ENCODE results near the gene EHD4. TPM values are rescaled to one million over a fixed set of nuclear protein-coding genes. Genes with fewer than 3 reads are reported as not detected.

EHD4 gene
- total and polyA plus RNA-seq, 9 of the 15 experiments (the other 6 are each of a cell fraction or from before 2014, with no cell fraction given), result 0.89 to 10.3 (median 6.4) TPM

DNA sequence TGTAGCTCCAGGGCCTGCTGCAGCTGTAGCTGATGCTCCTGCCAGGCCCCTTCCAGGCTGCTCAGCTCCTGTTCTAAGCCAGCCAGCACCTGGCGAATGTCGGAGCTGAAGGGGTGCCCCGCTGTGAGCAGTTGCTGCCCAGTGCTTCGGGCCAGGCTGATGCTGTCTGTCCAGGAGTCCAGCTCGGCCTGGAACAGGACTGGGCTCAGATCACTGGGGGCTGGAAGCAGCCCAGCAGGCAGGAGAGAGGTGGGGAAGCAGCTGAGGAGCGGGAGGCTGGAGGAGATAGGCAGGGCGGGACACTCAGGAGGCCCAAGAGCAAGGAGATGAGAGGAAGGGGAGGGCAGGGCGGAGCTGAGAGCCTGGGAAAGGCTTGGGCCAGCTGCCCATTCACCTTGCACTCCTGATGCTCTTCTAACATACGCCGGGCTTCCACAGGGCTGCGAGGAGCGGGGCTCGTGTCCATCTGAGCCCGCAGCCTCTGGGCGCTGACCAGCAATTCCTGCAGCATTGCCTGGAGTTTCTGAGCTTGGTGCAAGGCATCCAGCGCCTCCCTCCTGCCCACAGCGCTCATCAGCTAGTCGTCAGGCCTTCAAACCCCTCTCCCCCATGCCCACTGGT, 110.5 kb downstream of the EHD4 start:
- no peaks in the 10 kb centered on the region for H3K79me2 ChIP-seq (ENCODE audit: control insufficient read depth, insufficient read depth, low read length)
- no peak for FAIRE-seq
- H3K9ac ChIP-seq (ENCODE audit: insufficient read depth in 1 of 2, low read depth in 2 of 2, low read length in 2 of 2), result peak overlapping the region in 1 of 2 experiments; percentile 64; a peak in 2 of 4 replicates
- intact Hi-C loops (cut with micrococcal nuclease), result no loop called here
- no TSS peak for BruUV-seq (replicated peaks)
- peaks cover 52 to 92% of the 10 kb centered on the region in 2 experiments for H3K27me3 ChIP-seq (ENCODE audit: control insufficient read depth in 2 of 2, insufficient read depth in 2 of 2, low read length in 2 of 2)
- H3K4me3 ChIP-seq, result no peak overlapping the region
- H3K4me2 ChIP-seq (ENCODE audit: insufficient read depth, low read length), result no peak overlapping the region
- POLR2A ChIA-PET, result interaction anchor here (0.7 to 1.1 kb wide), 2 partner anchors 9 to 15 kb away, joined by 3 read pairs; no protein-coding TSS in a partner anchor
- peaks cover 0 to 46% of the 10 kb centered on the region in 2 experiments; a peak in 2 of 5 replicates for H3K4me1 ChIP-seq (replicated peaks in 1 of 2; ENCODE audit: control insufficient read depth in 2 of 2, insufficient read depth in 2 of 2, low read length in 2 of 2)
- no peak overlapping the region for H2AFZ ChIP-seq (ENCODE audit: low read depth, low read length)
- peaks cover 13% of the 10 kb centered on the region for H4K20me1 ChIP-seq (replicated peaks; ENCODE audit: control insufficient read depth, insufficient read depth, low read length)
- H3K36me3 ChIP-seq (ENCODE audit: control insufficient read depth, insufficient read depth, low read length), result no peaks in the 10 kb centered on the region
- CTCF ChIA-PET (ENCODE audit: low intra/inter-chr PET ratio), result interaction anchor here (0.6 kb wide), 1 partner anchor 200 kb away, joined by 3 read pairs; no protein-coding TSS in a partner anchor
- no peaks in the 10 kb centered on the region; the same call in 1 of the 2 replicates for H3K9me3 ChIP-seq (replicated peaks; ENCODE audit: control insufficient read depth, insufficient read depth, low read depth, low read length)
- no peak for DNase-seq (ENCODE audit: extremely low read depth in 1 of 4, low spot score in 3 of 4)
- H3K27ac ChIP-seq (ENCODE audit: extremely low read depth, low read depth, low read length), result no peak overlapping the region
- in situ Hi-C loops (cut with MboI), result no loop called here
- WGBS (ENCODE audit: insufficient coverage, low coverage, missing lambda C conversion rate), result 6% methylated on average over 14 of the region's 18 CpGs
- no peaks in the 10 kb centered on the region for H3K9me1 ChIP-seq (ENCODE audit: control insufficient read depth, insufficient read depth, low read length)
- TF ChIP-seq, protein P1, sequence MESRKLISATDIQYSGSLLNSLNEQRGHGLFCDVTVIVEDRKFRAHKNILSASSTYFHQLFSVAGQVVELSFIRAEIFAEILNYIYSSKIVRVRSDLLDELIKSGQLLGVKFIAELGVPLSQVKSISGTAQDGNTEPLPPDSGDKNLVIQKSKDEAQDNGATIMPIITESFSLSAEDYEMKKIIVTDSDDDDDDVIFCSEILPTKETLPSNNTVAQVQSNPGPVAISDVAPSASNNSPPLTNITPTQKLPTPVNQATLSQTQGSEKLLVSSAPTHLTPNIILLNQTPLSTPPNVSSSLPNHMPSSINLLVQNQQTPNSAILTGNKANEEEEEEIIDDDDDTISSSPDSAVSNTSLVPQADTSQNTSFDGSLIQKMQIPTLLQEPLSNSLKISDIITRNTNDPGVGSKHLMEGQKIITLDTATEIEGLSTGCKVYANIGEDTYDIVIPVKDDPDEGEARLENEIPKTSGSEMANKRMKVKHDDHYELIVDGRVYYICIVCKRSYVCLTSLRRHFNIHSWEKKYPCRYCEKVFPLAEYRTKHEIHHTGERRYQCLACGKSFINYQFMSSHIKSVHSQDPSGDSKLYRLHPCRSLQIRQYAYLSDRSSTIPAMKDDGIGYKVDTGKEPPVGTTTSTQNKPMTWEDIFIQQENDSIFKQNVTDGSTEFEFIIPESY (CRISPR knock-in tag; IDR thresholded peaks at IDR 0.05), result no peak
- TF ChIP-seq ZNF707 (CRISPR knock-in tag; conservative IDR thresholded peaks at IDR 0.05) (no peak), ZNF583 (CRISPR knock-in tag; IDR thresholded peaks at IDR 0.05) (no peak), SMARCC2 (IDR thresholded peaks at IDR 0.05; ENCODE audit: low read depth) (no peak), CXXC5 (CRISPR knock-in tag; IDR thresholded peaks at IDR 0.05) (no peak), GATAD2A (IDR thresholded peaks at IDR 0.05) (no peak)
- peak; percentile 8; the same call in 2 of the 3 replicates for ATAC-seq

Data from K562 (cell line).